Measurements from ENCODE around the gene TFF3.

TFF3 gene

GRCh38 chr21:42337830-42338728, 22.9 kb upstream of the TFF3 start:
- H3K4me3 ChIP-seq (ENCODE audit: extremely low read depth, insufficient read depth, low read length, poor library complexity, severe bottlenecking), result no peak overlapping the region
- no peaks in the 10 kb centered on the region for H3K36me3 ChIP-seq (ENCODE audit: control insufficient read depth, insufficient read depth, low read length)
- 68 to 73% methylated on average over 18 to 22 of the region's 23 CpGs for WGBS, 2 experiments (ENCODE audit: insufficient coverage in 2 of 2)
- no peaks in the 10 kb centered on the region for H3K4me1 ChIP-seq (ENCODE audit: control insufficient read depth, insufficient read depth, low read length, poor library complexity, severe bottlenecking)
- no peaks in the 10 kb centered on the region for H3K9me3 ChIP-seq (ENCODE audit: control insufficient read depth, low read length)
- no peak overlapping the region for H3K27ac ChIP-seq (ENCODE audit: low read depth, low read length, severe bottlenecking)

DNA sequence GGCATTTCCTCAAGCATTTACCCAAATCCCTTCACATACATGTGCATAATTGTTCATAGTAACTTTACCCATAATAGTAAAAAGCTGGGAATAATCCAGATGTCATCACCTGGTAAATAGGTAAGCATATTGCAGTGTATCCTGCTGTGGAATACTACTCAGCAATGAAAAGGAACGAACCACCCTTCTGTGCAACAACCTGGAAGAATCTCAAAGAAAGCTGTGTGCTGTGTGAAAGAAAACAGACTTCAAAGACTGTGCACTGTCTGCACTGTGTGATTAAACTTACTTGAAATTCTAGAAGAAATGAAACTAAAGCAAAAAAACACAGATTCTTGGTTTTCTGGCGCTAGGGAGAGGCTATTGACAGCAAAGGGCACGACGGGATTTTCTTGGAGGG, 22.1 kb upstream of the TFF3 start:
- WGBS, 2 experiments (ENCODE audit: insufficient coverage in 2 of 2), result 100% methylated on average over 3 of the region's 4 CpGs

GRCh38 chr21:42336054-42336453, 20.8 kb upstream of the TFF3 start:
- WGBS, 2 experiments (ENCODE audit: insufficient coverage in 2 of 2), result 22 to 26% methylated on average over 8 to 10 of the region's 10 CpGs
- H3K4me3 ChIP-seq (ENCODE audit: extremely low read depth, insufficient read depth, low read length, poor library complexity, severe bottlenecking), result no peak overlapping the region
- no peaks in the 10 kb centered on the region for H3K4me1 ChIP-seq (ENCODE audit: control insufficient read depth, insufficient read depth, low read length, poor library complexity, severe bottlenecking)
- H3K9me3 ChIP-seq (ENCODE audit: control insufficient read depth, low read length), result no peaks in the 10 kb centered on the region
- no peak overlapping the region for H3K27ac ChIP-seq (ENCODE audit: low read depth, low read length, severe bottlenecking)
- no peaks in the 10 kb centered on the region for H3K36me3 ChIP-seq (ENCODE audit: control insufficient read depth, insufficient read depth, low read length)

More for the DNA sequence above, 22.1 kb upstream of the TFF3 start:
- Histone ChIP-seq H3K27ac (ENCODE audit: low read depth, low read length, severe bottlenecking) (no peak overlapping the region), H3K36me3 (ENCODE audit: control insufficient read depth, insufficient read depth, low read length) (no peaks in the 10 kb centered on the region), H3K4me3 (ENCODE audit: extremely low read depth, insufficient read depth, low read length, poor library complexity, severe bottlenecking) (no peak overlapping the region), H3K4me1 (ENCODE audit: control insufficient read depth, insufficient read depth, low read length, poor library complexity, severe bottlenecking) (no peaks in the 10 kb centered on the region), H3K9me3 (ENCODE audit: control insufficient read depth, low read length) (no peaks in the 10 kb centered on the region)

DNA sequence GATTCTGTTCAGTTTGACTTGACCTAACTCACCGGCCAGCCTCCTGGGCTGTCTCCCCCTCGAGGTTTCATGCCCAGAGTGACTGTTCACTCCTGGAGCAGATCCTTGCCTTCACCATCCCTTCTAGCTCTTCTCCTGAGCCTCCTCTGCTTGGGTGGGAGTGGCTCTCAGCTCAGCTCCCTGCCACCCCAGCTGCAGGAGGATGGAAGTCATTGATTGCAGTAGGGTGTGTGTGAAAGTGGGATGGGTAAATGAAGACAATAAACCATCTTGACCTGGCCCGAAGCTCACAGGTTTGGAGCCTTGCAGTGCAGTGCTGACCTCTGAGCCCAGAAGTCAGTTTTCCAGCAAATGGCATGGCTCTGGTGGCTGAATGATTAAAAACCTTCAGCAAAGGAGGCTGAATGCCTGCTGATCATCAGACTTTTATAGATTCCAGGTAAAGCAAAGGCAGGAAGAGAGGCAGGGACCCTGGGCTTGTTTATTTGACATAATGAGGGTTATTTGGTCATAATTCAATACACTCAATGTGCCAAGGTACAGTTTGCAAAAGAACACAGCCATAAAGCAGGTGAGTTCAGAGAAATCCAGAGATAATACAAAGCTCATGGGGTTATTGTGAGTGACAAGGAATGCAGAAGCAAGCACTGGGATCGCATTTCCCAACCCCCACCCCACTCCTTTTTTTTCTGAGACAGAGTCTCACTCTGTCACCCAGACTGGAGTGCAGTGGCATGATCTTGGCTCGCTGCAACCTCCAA, 17.5 kb upstream of the TFF3 start:
- no peaks in the 10 kb centered on the region for H3K36me3 ChIP-seq (ENCODE audit: control insufficient read depth, insufficient read depth, low read length)
- no peak overlapping the region for H3K4me3 ChIP-seq (ENCODE audit: extremely low read depth, insufficient read depth, low read length, poor library complexity, severe bottlenecking)
- WGBS, 2 experiments (ENCODE audit: insufficient coverage in 2 of 2), result 81 to 84% methylated on average over 4 to 5 of the region's 5 CpGs
- H3K9me3 ChIP-seq (ENCODE audit: control insufficient read depth, low read length), result no peaks in the 10 kb centered on the region
- H3K27ac ChIP-seq (ENCODE audit: low read depth, low read length, severe bottlenecking), result no peak overlapping the region
- no peaks in the 10 kb centered on the region for H3K4me1 ChIP-seq (ENCODE audit: control insufficient read depth, insufficient read depth, low read length, poor library complexity, severe bottlenecking)

GRCh38 chr21:42331660-42332059, 16.5 kb upstream of the TFF3 start:
- Histone ChIP-seq H3K36me3 (ENCODE audit: control insufficient read depth, insufficient read depth, low read length) (no peaks in the 10 kb centered on the region), H3K9me3 (ENCODE audit: control insufficient read depth, low read length) (no peaks in the 10 kb centered on the region), H3K4me3 (ENCODE audit: extremely low read depth, insufficient read depth, low read length, poor library complexity, severe bottlenecking) (no peak overlapping the region), H3K4me1 (ENCODE audit: control insufficient read depth, insufficient read depth, low read length, poor library complexity, severe bottlenecking) (no peaks in the 10 kb centered on the region), H3K27ac (ENCODE audit: low read depth, low read length, severe bottlenecking) (no peak overlapping the region)

DNA sequence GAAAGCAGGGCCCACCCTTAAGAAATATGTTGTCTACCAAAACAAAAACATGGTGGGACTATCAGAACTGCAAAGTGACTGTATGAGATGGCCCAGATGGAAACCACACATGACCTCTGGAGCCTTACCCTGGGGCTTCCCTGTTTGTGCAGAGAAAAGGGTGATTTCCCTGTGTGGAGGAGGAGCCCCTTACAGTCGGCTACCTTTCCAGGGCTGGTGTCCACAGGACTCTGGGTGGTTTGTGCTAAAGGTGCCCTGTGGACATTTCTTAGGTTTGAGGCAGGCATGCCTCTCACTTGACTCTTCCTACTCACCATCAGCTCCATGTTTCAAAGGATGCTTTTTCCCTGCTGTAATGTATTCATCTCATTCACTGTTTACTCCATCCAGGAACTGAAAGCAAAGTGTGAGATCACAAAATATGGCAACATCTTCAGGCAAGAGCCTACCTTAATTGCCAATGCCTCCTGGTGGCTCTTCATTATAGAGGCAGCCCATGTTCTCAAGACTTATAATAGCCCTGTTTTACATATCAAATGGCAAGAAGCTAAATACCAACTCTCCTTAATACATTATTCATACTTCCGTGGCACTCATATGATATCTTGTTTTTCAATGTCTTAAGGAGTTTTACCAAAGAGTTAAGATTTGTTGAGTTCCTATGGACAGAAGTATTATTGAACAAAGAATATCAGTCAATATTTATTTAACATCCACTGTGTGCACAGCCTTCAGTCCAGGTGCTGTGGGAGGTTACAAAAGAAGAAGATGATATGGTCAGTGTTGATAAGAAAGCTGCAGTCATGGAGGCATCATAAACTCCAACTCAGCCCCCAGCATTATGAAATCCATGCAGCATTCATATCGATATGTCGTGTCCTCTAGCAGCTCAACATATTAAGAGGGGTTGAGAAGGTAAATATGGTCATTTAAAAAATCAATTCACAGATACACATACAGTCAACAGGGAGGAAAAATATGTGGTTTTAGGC, 15.5 kb upstream of the TFF3 start:
- Histone ChIP-seq H3K36me3 (ENCODE audit: control insufficient read depth, insufficient read depth, low read length) (no peaks in the 10 kb centered on the region), H3K4me3 (ENCODE audit: extremely low read depth, insufficient read depth, low read length, poor library complexity, severe bottlenecking) (no peak overlapping the region), H3K4me1 (ENCODE audit: control insufficient read depth, insufficient read depth, low read length, poor library complexity, severe bottlenecking) (no peaks in the 10 kb centered on the region), H3K9me3 (ENCODE audit: control insufficient read depth, low read length) (no peaks in the 10 kb centered on the region), H3K27ac (ENCODE audit: low read depth, low read length, severe bottlenecking) (no peak overlapping the region)
- WGBS, 2 experiments (ENCODE audit: insufficient coverage in 2 of 2), result no CpG with 5 or more reads among the region's 4 CpGs

DNA sequence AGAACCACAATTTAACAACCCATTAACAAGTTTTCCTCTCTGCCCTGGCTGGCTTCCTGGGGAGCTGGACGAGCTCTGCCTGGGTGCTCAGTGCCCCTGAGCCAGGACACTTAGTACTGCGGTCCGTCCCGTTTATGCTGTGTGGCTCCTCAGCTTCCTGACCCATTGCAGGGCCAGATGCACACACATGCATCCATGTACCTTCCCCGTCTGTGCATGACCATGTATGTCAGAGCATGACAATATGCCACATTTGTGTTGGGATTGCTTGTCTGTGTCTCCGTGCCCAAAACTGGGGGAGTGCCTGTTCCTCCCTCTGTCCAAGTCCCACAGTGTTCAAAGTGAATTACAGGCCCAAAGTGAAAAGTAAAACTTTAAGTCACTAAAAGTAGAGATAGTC, 9.7 kb upstream of the TFF3 start:
- WGBS, 2 experiments (ENCODE audit: insufficient coverage in 2 of 2), result 86 to 91% methylated on average over 3 to 5 of the region's 6 CpGs

DNA sequence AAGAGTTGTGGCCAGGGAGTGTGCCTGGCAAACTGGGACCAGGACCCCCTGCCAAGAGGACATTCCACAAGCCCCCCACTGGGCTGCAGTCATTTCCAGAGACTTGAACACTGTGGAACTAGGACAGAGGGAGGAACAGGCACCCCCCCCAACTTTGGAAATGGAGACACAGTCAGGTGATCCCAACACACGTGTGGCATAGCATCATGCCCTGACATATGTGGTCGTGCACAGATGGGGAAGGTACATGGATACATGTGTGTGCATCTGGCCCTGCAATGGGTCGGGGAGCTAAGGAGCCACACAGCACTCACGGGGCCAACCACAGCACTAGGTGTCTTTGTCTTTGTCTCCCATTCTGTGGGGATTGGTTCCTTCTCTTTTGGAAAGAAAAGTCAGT, 6.6 kb upstream of the TFF3 start:
- Histone ChIP-seq H3K9me3 (ENCODE audit: control insufficient read depth, low read length) (no peaks in the 10 kb centered on the region), H3K4me3 (ENCODE audit: extremely low read depth, insufficient read depth, low read length, poor library complexity, severe bottlenecking) (no peak overlapping the region), H3K4me1 (ENCODE audit: control insufficient read depth, insufficient read depth, low read length, poor library complexity, severe bottlenecking) (no peaks in the 10 kb centered on the region), H3K36me3 (ENCODE audit: control insufficient read depth, insufficient read depth, low read length) (no peaks in the 10 kb centered on the region), H3K27ac (ENCODE audit: low read depth, low read length, severe bottlenecking) (no peak overlapping the region)
- WGBS, 2 experiments (ENCODE audit: insufficient coverage in 2 of 2), result 83 to 92% methylated on average over 4 of the region's 4 CpGs

More for the DNA sequence above, 9.7 kb upstream of the TFF3 start:
- Histone ChIP-seq H3K4me3 (ENCODE audit: extremely low read depth, insufficient read depth, low read length, poor library complexity, severe bottlenecking) (no peak overlapping the region), H3K9me3 (ENCODE audit: control insufficient read depth, low read length) (no peaks in the 10 kb centered on the region), H3K27ac (ENCODE audit: low read depth, low read length, severe bottlenecking) (no peak overlapping the region), H3K36me3 (ENCODE audit: control insufficient read depth, insufficient read depth, low read length) (no peaks in the 10 kb centered on the region), H3K4me1 (ENCODE audit: control insufficient read depth, insufficient read depth, low read length, poor library complexity, severe bottlenecking) (no peaks in the 10 kb centered on the region)

DNA sequence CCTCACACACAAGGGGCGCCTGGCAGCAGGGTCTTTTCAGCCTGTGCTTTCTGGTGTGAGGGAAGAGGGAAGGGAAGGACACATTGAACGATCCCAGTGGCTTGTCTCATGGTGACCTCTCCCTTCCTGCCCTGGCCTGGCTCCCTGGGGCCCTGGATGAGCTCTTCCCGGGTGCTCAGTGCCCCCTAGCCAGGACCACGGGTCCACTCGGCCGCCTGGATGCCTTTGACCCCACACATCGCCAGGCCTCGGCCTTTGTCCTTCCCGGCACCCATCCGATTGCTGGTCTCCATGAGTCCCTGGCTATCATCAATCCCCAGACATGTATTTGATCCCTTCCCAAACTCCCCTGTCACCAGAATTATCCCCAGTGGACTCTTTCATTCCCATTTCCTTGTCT, 6.0 kb upstream of the TFF3 start:
- Histone ChIP-seq H3K4me1 (ENCODE audit: control insufficient read depth, insufficient read depth, low read length, poor library complexity, severe bottlenecking) (no peaks in the 10 kb centered on the region), H3K27ac (ENCODE audit: low read depth, low read length, severe bottlenecking) (no peak overlapping the region), H3K9me3 (ENCODE audit: control insufficient read depth, low read length) (no peaks in the 10 kb centered on the region), H3K36me3 (ENCODE audit: control insufficient read depth, insufficient read depth, low read length) (no peaks in the 10 kb centered on the region), H3K4me3 (ENCODE audit: extremely low read depth, insufficient read depth, low read length, poor library complexity, severe bottlenecking) (no peak overlapping the region)
- 91% methylated on average over 9 to 10 of the region's 10 CpGs for WGBS, 2 experiments (ENCODE audit: insufficient coverage in 2 of 2)

DNA sequence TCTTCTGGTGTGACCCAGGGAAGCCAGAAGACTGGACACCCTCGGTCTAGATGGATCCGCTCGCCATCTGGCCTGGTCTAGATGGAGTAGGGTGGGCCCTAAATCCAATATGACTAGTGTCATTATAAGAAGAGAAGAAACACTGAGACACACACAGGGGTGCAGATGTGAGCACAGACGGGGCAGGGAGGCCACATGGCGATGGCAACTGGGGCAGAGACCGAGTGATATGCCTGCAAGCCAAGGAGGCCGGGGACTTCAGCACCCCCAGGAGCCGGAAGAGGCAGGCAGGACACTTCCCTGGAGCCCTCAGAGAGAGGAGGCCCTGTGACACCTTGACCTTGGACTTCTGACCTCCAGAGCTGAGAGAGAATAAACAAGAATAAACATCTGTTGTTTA, 5.6 kb upstream of the TFF3 start:
- H3K36me3 ChIP-seq (ENCODE audit: control insufficient read depth, insufficient read depth, low read length), result no peaks in the 10 kb centered on the region
- no peaks in the 10 kb centered on the region for H3K9me3 ChIP-seq (ENCODE audit: control insufficient read depth, low read length)
- H3K4me1 ChIP-seq (ENCODE audit: control insufficient read depth, insufficient read depth, low read length, poor library complexity, severe bottlenecking), result no peaks in the 10 kb centered on the region
- H3K4me3 ChIP-seq (ENCODE audit: extremely low read depth, insufficient read depth, low read length, poor library complexity, severe bottlenecking), result no peak overlapping the region
- H3K27ac ChIP-seq (ENCODE audit: low read depth, low read length, severe bottlenecking), result no peak overlapping the region
- 89 to 91% methylated on average over 7 of the region's 8 CpGs for WGBS, 2 experiments (ENCODE audit: insufficient coverage in 2 of 2)

Data from mesodermal cell (in vitro differentiated cells).